GM23338 (cell line): ENCODE results near the gene MS4A4A. TPM values are rescaled to one million over a fixed set of nuclear protein-coding genes. Genes with fewer than 3 reads are reported as not detected.

ENCODE experiments used
- ATAC-seq: fragments of 200-7000 bp; cut with Tn5 transposase; 3 replicates; pipeline ENCODE4 v1.9.1; 2020
- DNase-seq: peaks from one replicate; pipeline ENCODE4 v3.0.0-alpha.2; 2015; ENCODE audit warnings: low spot score
- H2AFZ ChIP-seq: fragments of 200-600 bp; sonication (generic); 2 replicates; pipeline ENCODE4 v1.8.0; 2016; ENCODE audit warnings: antibody characterized with exemption, mild to moderate bottlenecking, moderate library complexity
- H3F3A ChIP-seq: fragments of 200-600 bp; sonication (generic); replicated peaks from 2 replicates; pipeline ENCODE4 v1.8.0; 2017; ENCODE audit warnings: antibody characterized with exemption, mixed run types, low read depth
- H3K27ac ChIP-seq: fragments of 200-600 bp; sonication (generic); 2 replicates; pipeline ENCODE4 v1.6.1; 2016; ENCODE audit warnings: low read depth
- H3K27me3 ChIP-seq: fragments of 200-600 bp; sonication (generic); 2 replicates; pipeline ENCODE4 v1.8.0; 2016; ENCODE audit warnings: mild to moderate bottlenecking, mixed run types, moderate library complexity; ENCODE audit not compliant: insufficient read depth
- H3K36me3 ChIP-seq: fragments of 200-600 bp; sonication (generic); 2 replicates; pipeline ENCODE4 v1.8.0; 2016; ENCODE audit warnings: mild to moderate bottlenecking; ENCODE audit not compliant: insufficient read depth
- H3K4me1 ChIP-seq: fragments of 200-600 bp; sonication (generic); 2 replicates; pipeline ENCODE4 v1.8.0; 2016; ENCODE audit warnings: mild to moderate bottlenecking, moderate library complexity; ENCODE audit not compliant: insufficient read depth
- H3K4me2 ChIP-seq: fragments of 200-600 bp; sonication (generic); 2 replicates; pipeline ENCODE4 v1.7.1; 2017; ENCODE audit warnings: mixed run types
- H3K4me3 ChIP-seq: fragments of 200-600 bp; sonication (generic); 2 replicates; pipeline ENCODE4 v1.6.1; 2016; ENCODE audit warnings: mixed run types
- H3K79me2 ChIP-seq: fragments of 200-600 bp; sonication (generic); replicated peaks from 2 replicates; pipeline ENCODE4 v1.8.0; 2017; ENCODE audit warnings: mild to moderate bottlenecking; ENCODE audit not compliant: insufficient read depth
- H3K9me2 ChIP-seq: fragments of 200-600 bp; sonication (generic); 2 replicates; pipeline ENCODE4 v1.8.0; 2017; ENCODE audit not compliant: insufficient read depth
- H4K20me1 ChIP-seq: fragments of 200-600 bp; sonication (generic); replicated peaks from 2 replicates; pipeline ENCODE4 v1.8.0; 2017; ENCODE audit warnings: mild to moderate bottlenecking; ENCODE audit not compliant: insufficient read depth
- H3K27ac Mint-ChIP-seq: 2 replicates; pipeline ENCODE4 v1.8.0; 2020; ENCODE audit warnings: inconsistent platforms, mild to moderate bottlenecking, moderate library complexity, mixed read lengths
- H3K27me3 Mint-ChIP-seq: 3 replicates; pipeline ENCODE4 v1.8.0; 2022; ENCODE audit warnings: low read depth, mild to moderate bottlenecking, moderate library complexity, mixed read lengths, inconsistent platforms; ENCODE audit not compliant: insufficient read depth, poor library complexity
- H3K36me3 Mint-ChIP-seq: 3 replicates; pipeline ENCODE4 v1.8.0; 2021; ENCODE audit warnings: low read depth, mild to moderate bottlenecking, inconsistent platforms, moderate library complexity, mixed read lengths
- H3K4me1 Mint-ChIP-seq: 3 replicates; pipeline ENCODE4 v1.8.0; 2020; ENCODE audit warnings: mild to moderate bottlenecking, inconsistent platforms, mixed read lengths
- H3K4me3 Mint-ChIP-seq: 3 replicates; pipeline ENCODE4 v1.8.0; 2021; ENCODE audit warnings: moderate library complexity, mild to moderate bottlenecking, inconsistent platforms, mixed read lengths
- H3K9me3 Mint-ChIP-seq: 3 replicates; pipeline ENCODE4 v1.8.0; 2020; ENCODE audit warnings: moderate library complexity, mild to moderate bottlenecking, inconsistent platforms, mixed read lengths
- CREB1 ChIP-seq: fragments of 250-450 bp; sonication (Bioruptor Pico); IDR thresholded peaks from 2 replicates; pipeline ENCODE4 v1.5.0; 2020; ENCODE audit warnings: low read depth, mild to moderate bottlenecking, moderate library complexity
- CTCF ChIP-seq, 2 experiments: fragments of 200-600 bp in 1 of 2; sonication (generic) in 1 of 2; conservative IDR thresholded peaks; 2 replicates each; pipeline versions ENCODE4 v1.5.1 to v1.6.1; 2016 to 2017; ENCODE audit warnings: antibody characterized with exemption in 2 of 2, low read depth in 2 of 2, mild to moderate bottlenecking in 2 of 2, moderate library complexity in 1 of 2
- EZH2 ChIP-seq: fragments of 200-600 bp; sonication (generic); IDR thresholded peaks from one replicate; pipeline ENCODE4 v1.8.0; 2017; ENCODE audit warnings: antibody characterized with exemption, mild to moderate bottlenecking, low read depth; ENCODE audit not compliant: unreplicated experiment
- EZH2phosphoT487 ChIP-seq: fragments of 200-600 bp; sonication (generic); IDR thresholded peaks from one replicate; pipeline ENCODE4 v1.8.1; 2018; ENCODE audit warnings: antibody characterized with exemption; ENCODE audit not compliant: unreplicated experiment
- NANOG ChIP-seq: IDR thresholded peaks from 2 replicates; pipeline ENCODE4 v1.6.1; 2016; ENCODE audit warnings: antibody characterized with exemption, borderline replicate concordance
- POLR2AphosphoS5 ChIP-seq: IDR thresholded peaks from 2 replicates; pipeline ENCODE4 v1.6.1; 2016; ENCODE audit warnings: antibody characterized with exemption, low read depth
- STAT1 ChIP-seq: IDR thresholded peaks from one replicate; pipeline ENCODE4 v1.6.1; 2016; ENCODE audit warnings: antibody characterized with exemption; ENCODE audit not compliant: unreplicated experiment
- ZNF114 ChIP-seq: fragments of 250-450 bp; sonication (Bioruptor Pico); IDR thresholded peaks from 2 replicates; pipeline ENCODE4 v1.5.0; 2020; ENCODE audit warnings: mild to moderate bottlenecking, moderate library complexity
- ZNF331 ChIP-seq: fragments of 250-450 bp; sonication (Bioruptor Pico); IDR thresholded peaks from 2 replicates; pipeline ENCODE4 v1.5.0; 2020; ENCODE audit warnings: low read depth, mild to moderate bottlenecking, moderate library complexity
- ZNF462 ChIP-seq: fragments of 250-450 bp; sonication (Bioruptor Pico); IDR thresholded peaks from 2 replicates; pipeline ENCODE4 v1.5.0; 2020; ENCODE audit warnings: mild to moderate bottlenecking, moderate library complexity
- polyA plus RNA-seq: library from polyadenylated mRNA; unstranded; fragments of >200 nt; fragmentation: Nextera tagmentation; extraction: Ambion mirVana; gene quantifications from 2 replicates; pipeline ENCODE4 v1.2.1, GENCODE V29; 2016
- total RNA-seq: library from RNA; depleted of rRNA; stranded (reverse); fragments of >200 nt; shearing (Covaris generic); gene quantifications from 2 replicates; pipeline ENCODE4 v1.2.3, GENCODE V29; 2014
- TF ChIP-seq, protein P1 (sequence below): IDR thresholded peaks from one replicate; pipeline ENCODE4 v1.6.1; 2018; ENCODE audit warnings: antibody characterized with exemption; ENCODE audit not compliant: unreplicated experiment

The MS4A4A gene
- total and polyA plus RNA-seq, 2 experiments from 2014 or later: not detected

DNA sequence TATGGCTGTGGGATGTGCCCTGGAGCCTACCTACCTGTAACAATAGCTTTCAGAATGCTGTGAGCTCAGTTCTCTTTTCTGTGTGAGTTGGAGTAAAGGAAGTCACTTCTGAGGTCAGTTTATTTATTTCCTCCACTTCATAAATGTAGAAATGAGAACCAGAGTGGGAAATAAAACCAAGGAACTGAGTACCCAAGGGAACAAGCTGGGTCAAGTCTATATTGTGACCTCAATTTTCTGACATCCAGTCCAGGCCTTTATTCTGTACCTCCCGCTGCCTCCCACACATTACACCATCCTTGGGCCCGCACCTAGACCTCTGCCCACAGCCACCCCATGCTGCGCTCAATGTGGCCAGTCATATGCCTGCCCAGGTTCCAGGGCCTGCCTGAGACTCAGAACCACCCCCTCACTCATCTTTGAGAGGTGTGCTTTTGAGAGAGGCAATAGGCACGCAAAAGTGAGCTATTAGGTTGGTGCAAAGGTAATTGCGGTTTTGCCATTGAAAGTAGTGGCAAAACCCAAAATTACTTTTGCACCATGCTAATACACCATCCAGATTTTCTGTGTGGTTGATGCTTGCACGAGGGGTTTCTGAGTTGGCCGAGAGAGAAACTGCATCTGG, 56.4 kb downstream of the MS4A4A start (continued):
- no peak for TF ChIP-seq EZH2phosphoT487
- TF ChIP-seq ZNF331 (CRISPR knock-in tag): no peak
- TF ChIP-seq STAT1: no peak
- TF ChIP-seq, protein P1, sequence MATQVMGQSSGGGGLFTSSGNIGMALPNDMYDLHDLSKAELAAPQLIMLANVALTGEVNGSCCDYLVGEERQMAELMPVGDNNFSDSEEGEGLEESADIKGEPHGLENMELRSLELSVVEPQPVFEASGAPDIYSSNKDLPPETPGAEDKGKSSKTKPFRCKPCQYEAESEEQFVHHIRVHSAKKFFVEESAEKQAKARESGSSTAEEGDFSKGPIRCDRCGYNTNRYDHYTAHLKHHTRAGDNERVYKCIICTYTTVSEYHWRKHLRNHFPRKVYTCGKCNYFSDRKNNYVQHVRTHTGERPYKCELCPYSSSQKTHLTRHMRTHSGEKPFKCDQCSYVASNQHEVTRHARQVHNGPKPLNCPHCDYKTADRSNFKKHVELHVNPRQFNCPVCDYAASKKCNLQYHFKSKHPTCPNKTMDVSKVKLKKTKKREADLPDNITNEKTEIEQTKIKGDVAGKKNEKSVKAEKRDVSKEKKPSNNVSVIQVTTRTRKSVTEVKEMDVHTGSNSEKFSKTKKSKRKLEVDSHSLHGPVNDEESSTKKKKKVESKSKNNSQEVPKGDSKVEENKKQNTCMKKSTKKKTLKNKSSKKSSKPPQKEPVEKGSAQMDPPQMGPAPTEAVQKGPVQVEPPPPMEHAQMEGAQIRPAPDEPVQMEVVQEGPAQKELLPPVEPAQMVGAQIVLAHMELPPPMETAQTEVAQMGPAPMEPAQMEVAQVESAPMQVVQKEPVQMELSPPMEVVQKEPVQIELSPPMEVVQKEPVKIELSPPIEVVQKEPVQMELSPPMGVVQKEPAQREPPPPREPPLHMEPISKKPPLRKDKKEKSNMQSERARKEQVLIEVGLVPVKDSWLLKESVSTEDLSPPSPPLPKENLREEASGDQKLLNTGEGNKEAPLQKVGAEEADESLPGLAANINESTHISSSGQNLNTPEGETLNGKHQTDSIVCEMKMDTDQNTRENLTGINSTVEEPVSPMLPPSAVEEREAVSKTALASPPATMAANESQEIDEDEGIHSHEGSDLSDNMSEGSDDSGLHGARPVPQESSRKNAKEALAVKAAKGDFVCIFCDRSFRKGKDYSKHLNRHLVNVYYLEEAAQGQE: no peak
- TF ChIP-seq NANOG: no peak
- TF ChIP-seq ZNF114 (CRISPR knock-in tag): no peak

DNA sequence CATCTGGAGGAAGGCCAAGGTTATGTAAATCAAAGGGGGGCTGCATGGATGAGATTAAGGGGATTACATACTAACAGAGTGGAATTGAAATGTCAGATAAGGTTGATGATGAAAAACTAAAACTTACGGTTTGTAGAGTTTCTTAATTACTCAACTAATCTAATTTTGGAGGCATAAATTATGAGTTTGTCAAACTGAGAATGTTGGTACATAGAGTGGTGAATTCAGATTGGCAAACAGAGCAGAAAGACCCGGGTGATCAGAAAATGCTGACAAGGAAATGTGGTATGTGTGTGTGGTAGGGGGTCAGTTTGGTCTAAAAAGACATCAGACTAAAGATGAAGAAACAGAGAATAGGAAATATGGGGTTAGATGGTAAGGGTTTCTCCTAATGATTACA, 57.6 kb downstream of the MS4A4A start:
- peaks cover 4% of the 10 kb centered on the region for H3K27me3 Mint-ChIP-seq
- H3K4me2 ChIP-seq: no peak overlapping the region
- H3K27ac Mint-ChIP-seq: no peak overlapping the region
- H3K4me3 Mint-ChIP-seq: no peak overlapping the region
- H3K9me3 Mint-ChIP-seq: peaks cover 7% of the 10 kb centered on the region
- H3K36me3 Mint-ChIP-seq: 0 out of 3 replicates have a peak, but pooled peaks cover 3% of the 10 kb centered on the region
- 0 out of 2 replicates have a peak, but pooled peaks cover 8% of the 10 kb centered on the region for H3K9me2 ChIP-seq
- H3K4me3 ChIP-seq: no peak overlapping the region
- no peaks in the 10 kb centered on the region for H4K20me1 ChIP-seq
- H3K27ac ChIP-seq: no peak overlapping the region
- no peaks in the 10 kb centered on the region for H3K36me3 ChIP-seq
- no peaks in the 10 kb centered on the region for H3K79me2 ChIP-seq
- no peak for DNase-seq
- ATAC-seq: no peak
- H3K27me3 ChIP-seq: no peaks in the 10 kb centered on the region
- H3K4me1 ChIP-seq: no peaks in the 10 kb centered on the region
- H3F3A ChIP-seq: no peaks in the 10 kb centered on the region
- H2AFZ ChIP-seq: no peak overlapping the region
- TF ChIP-seq STAT1 (no peak), ZNF462 (no peak), CREB1 (CRISPR knock-in tag) (no peak), POLR2AphosphoS5 (no peak), ZNF331 (CRISPR knock-in tag) (no peak), CTCF (conservative IDR thresholded peaks at IDR 0.05; ENCODE audit: low read depth in 2 of 2) (no peak), EZH2 (no peak), ZNF114 (CRISPR knock-in tag) (no peak)
- peaks cover 12% of the 10 kb centered on the region; the same call in 2 of the 3 replicates for H3K4me1 Mint-ChIP-seq
